Measurements from ENCODE around the gene ZNF730.

The ZNF730 gene

DNA sequence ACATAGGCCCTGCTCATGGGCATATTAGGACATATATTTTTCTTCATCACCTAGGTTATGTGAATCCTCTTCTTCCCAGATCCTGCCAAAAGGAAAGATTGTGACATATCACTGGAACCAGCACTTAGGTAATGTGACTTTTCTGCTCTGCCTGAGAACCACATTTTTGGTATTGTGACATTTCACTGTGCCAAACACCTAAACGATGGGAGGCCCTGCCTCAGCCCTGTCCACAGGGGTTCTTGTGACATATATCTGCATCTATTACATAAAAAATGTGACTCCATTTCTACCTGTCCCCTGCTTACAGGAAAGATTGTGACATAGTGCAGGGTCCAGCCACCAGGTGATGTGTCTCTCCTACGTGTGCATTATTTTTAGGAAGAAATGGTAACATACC lies 18.5 kb upstream of the ZNF730 start:
- TF ChIP-seq TAF1 (IDR thresholded peaks at IDR 0.05; ENCODE audit: low read depth) (no peak), CEBPB (IDR thresholded peaks at IDR 0.05) (no peak), NFIC (IDR thresholded peaks at IDR 0.05) (no peak), FOXM1 (IDR thresholded peaks at IDR 0.05; ENCODE audit: borderline replicate concordance, low read depth) (no peak), YY1 (IDR thresholded peaks at IDR 0.05; ENCODE audit: low read depth) (no peak), ZBTB7A (IDR thresholded peaks at IDR 0.05; ENCODE audit: low read depth) (no peak)

DNA sequence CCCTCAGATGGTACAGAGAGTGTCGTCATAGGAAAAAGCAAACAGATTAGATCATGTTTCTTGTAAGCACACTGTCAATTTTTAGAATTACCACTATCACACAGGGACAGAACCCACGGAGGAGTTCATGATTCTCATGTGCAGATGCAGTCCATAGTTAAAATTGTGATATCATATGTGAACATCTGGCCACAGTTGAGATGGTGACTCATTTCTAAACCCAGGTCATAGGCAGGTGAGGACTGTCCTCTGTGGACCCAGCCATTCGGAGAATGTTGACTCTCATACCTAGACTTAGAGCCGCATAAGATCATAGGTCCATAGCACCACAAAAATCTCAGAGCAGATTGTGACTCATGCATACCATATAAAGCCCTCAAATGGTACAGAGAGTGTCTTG lies 17.8 kb upstream of the ZNF730 start:
- no peak for TF ChIP-seq EP300 (IDR thresholded peaks at IDR 0.05; ENCODE audit: borderline replicate concordance)
- TF ChIP-seq RAD21 (IDR thresholded peaks at IDR 0.05; ENCODE audit: low read depth): no peak
- TF ChIP-seq, protein P1, sequence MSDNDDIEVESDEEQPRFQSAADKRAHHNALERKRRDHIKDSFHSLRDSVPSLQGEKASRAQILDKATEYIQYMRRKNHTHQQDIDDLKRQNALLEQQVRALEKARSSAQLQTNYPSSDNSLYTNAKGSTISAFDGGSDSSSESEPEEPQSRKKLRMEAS (IDR thresholded peaks at IDR 0.05): no peak
- TF ChIP-seq CREB1 (IDR thresholded peaks at IDR 0.05; ENCODE audit: low read depth): no peak
- no peak for TF ChIP-seq EGR1 (IDR thresholded peaks at IDR 0.05)
- TF ChIP-seq TEAD4 (IDR thresholded peaks at IDR 0.05): no peak

DNA sequence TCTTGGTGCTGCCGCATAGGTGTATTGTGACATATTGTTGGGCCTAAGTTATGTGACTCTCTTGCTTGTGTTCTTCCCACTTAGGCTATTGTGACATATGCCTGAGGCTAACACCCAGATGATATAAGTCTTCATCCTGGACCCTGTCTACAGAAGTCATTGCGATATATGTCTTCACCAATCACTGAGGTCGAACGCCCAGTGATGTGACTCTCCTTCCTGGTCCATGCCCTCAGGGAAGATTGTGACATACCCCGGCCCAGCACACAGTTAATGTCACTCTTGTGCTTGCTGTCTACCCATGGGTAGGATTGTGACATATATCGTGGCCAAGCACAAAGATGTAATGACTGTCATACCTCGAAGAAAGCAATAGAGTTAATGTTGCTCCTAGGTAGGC lies 16.9 kb upstream of the ZNF730 start:
- no peak for TF ChIP-seq REST (IDR thresholded peaks at IDR 0.05; ENCODE audit: low read depth)
- TF ChIP-seq, protein P1 (IDR thresholded peaks at IDR 0.05): no peak
- TF ChIP-seq CEBPB (IDR thresholded peaks at IDR 0.05): no peak
- no peak for TF ChIP-seq NFIC (IDR thresholded peaks at IDR 0.05)
- TF ChIP-seq YY1 (IDR thresholded peaks at IDR 0.05; ENCODE audit: low read depth): no peak
- no peak for TF ChIP-seq TAF1 (IDR thresholded peaks at IDR 0.05; ENCODE audit: low read depth)
- no peak for TF ChIP-seq ZBTB7A (IDR thresholded peaks at IDR 0.05; ENCODE audit: low read depth)
- TF ChIP-seq TCF12 (IDR thresholded peaks at IDR 0.05; ENCODE audit: low read depth): no peak
- no peak for TF ChIP-seq CREB1 (IDR thresholded peaks at IDR 0.05; ENCODE audit: low read depth)
- TF ChIP-seq FOXM1 (IDR thresholded peaks at IDR 0.05; ENCODE audit: borderline replicate concordance, low read depth): no peak
- no peak for TF ChIP-seq TEAD4 (IDR thresholded peaks at IDR 0.05)
- TF ChIP-seq EP300 (IDR thresholded peaks at IDR 0.05; ENCODE audit: borderline replicate concordance): no peak
- TF ChIP-seq, protein P2, sequence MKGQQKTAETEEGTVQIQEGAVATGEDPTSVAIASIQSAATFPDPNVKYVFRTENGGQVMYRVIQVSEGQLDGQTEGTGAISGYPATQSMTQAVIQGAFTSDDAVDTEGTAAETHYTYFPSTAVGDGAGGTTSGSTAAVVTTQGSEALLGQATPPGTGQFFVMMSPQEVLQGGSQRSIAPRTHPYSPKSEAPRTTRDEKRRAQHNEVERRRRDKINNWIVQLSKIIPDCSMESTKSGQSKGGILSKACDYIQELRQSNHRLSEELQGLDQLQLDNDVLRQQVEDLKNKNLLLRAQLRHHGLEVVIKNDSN (IDR thresholded peaks at IDR 0.05): no peak
- no peak for TF ChIP-seq EGR1 (IDR thresholded peaks at IDR 0.05)
- TF ChIP-seq RAD21 (IDR thresholded peaks at IDR 0.05; ENCODE audit: low read depth): no peak

- TF ChIP-seq TEAD4 (IDR thresholded peaks at IDR 0.05): no peak
- TF ChIP-seq TAF1 (IDR thresholded peaks at IDR 0.05; ENCODE audit: low read depth): no peak
- no peak for TF ChIP-seq EP300 (IDR thresholded peaks at IDR 0.05; ENCODE audit: borderline replicate concordance)
- TF ChIP-seq, protein P1 (IDR thresholded peaks at IDR 0.05): no peak
- no peak for TF ChIP-seq EGR1 (IDR thresholded peaks at IDR 0.05)
- no peak for TF ChIP-seq ZBTB7A (IDR thresholded peaks at IDR 0.05; ENCODE audit: low read depth)
- TF ChIP-seq NFIC (IDR thresholded peaks at IDR 0.05): no peak
- TF ChIP-seq RAD21 (IDR thresholded peaks at IDR 0.05; ENCODE audit: low read depth): no peak
Observed at GRCh38 chr19:23101241-23101640, 15.6 kb upstream of the ZNF730 start.

DNA sequence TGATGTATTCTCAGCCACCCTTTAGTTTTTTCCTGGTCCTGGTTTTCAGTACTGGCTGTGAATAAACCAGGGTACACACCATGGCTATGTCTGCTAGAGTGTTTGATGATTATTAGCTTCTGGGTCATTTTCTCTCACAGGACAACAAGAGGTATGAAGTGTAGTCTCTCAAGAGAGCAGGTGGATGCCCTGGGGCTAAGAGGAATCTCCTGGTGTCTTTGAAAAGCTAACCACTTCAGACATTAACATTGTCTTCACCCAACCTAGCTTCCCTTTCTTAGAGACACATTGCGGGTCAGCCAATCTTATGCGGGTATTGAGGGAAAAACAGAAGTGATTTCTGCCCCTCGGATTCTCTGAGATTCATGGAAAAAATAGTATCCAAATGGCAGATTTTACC lies 1.6 kb downstream of the ZNF730 start:
- TF ChIP-seq RAD21 (IDR thresholded peaks at IDR 0.05; ENCODE audit: low read depth) (no peak), ZBTB7A (IDR thresholded peaks at IDR 0.05; ENCODE audit: low read depth) (no peak), YY1 (IDR thresholded peaks at IDR 0.05; ENCODE audit: low read depth) (no peak), NFIC (IDR thresholded peaks at IDR 0.05) (no peak), TCF12 (IDR thresholded peaks at IDR 0.05; ENCODE audit: low read depth) (no peak), FOXM1 (IDR thresholded peaks at IDR 0.05; ENCODE audit: borderline replicate concordance, low read depth) (no peak), REST (IDR thresholded peaks at IDR 0.05; ENCODE audit: low read depth) (no peak), EP300 (IDR thresholded peaks at IDR 0.05; ENCODE audit: borderline replicate concordance) (no peak), TEAD4 (IDR thresholded peaks at IDR 0.05) (no peak), EGR1 (IDR thresholded peaks at IDR 0.05) (no peak)
- TF ChIP-seq, protein P2 (IDR thresholded peaks at IDR 0.05): no peak
- TF ChIP-seq, protein P1 (IDR thresholded peaks at IDR 0.05): no peak

Measured in Ishikawa (cell line).